Measurements from ENCODE around the gene DPH3. TPM values are rescaled to one million over a fixed set of nuclear protein-coding genes. Genes with fewer than 3 reads are reported as not detected.

DPH3 gene
- total and polyA plus RNA-seq, 2 of the 8 experiments (the other 6 are each of a cell fraction or from before 2014, with no cell fraction given) = 9.8 to 40.1 TPM

DNA sequence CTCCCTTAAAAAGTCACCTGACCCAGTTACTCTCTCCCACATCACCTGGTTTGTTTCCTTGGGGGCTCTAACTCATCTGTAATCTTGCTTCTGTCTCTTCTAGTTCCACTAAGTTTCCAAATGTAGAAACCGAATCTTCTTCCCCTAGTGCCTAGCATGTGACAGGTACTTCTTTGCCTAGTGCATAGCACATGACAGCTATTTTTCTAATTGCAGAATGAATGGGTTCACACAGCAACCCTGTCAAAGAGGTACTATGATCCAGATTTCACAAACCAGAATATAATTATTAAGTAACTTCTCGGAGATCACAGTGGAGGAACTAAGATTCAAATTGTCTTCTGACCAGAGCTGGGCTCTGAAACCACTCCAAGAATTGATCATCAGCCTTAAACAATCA, 7.4 kb downstream of the DPH3 start (continued):
- TF ChIP-seq EGR1 (IDR thresholded peaks at IDR 0.05; ENCODE audit: borderline replicate concordance, low read depth, low read length) (no peak), GTF2F1 (IDR thresholded peaks at IDR 0.05; ENCODE audit: borderline replicate concordance, low read depth, low read length) (no peak), CEBPB (IDR thresholded peaks at IDR 0.05; ENCODE audit: low read depth, low read length) (no peak)
- TF ChIP-seq, protein P1, sequence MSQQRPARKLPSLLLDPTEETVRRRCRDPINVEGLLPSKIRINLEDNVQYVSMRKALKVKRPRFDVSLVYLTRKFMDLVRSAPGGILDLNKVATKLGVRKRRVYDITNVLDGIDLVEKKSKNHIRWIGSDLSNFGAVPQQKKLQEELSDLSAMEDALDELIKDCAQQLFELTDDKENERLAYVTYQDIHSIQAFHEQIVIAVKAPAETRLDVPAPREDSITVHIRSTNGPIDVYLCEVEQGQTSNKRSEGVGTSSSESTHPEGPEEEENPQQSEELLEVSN (IDR thresholded peaks at IDR 0.05) = no peak
- TF ChIP-seq, protein P2, sequence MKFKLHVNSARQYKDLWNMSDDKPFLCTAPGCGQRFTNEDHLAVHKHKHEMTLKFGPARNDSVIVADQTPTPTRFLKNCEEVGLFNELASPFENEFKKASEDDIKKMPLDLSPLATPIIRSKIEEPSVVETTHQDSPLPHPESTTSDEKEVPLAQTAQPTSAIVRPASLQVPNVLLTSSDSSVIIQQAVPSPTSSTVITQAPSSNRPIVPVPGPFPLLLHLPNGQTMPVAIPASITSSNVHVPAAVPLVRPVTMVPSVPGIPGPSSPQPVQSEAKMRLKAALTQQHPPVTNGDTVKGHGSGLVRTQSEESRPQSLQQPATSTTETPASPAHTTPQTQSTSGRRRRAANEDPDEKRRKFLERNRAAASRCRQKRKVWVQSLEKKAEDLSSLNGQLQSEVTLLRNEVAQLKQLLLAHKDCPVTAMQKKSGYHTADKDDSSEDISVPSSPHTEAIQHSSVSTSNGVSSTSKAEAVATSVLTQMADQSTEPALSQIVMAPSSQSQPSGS (IDR thresholded peaks at IDR 0.05; ENCODE audit: low read length) = no peak
